SHP77 treated with DMSO at 0.1 percent for 48 hours (cell line): ENCODE data around the gene KIF4B.
"Not testable (repeated sequence)": the region's sequence is repeated elsewhere in the genome, so short reads cannot be mapped to it uniquely, and the experiment has no call there.

Source experiments
- DNase-seq: peaks from one replicate; lab custom pipeline; 2025; lab: John Stamatoyannopoulos, UW

The KIF4B gene

DNA sequence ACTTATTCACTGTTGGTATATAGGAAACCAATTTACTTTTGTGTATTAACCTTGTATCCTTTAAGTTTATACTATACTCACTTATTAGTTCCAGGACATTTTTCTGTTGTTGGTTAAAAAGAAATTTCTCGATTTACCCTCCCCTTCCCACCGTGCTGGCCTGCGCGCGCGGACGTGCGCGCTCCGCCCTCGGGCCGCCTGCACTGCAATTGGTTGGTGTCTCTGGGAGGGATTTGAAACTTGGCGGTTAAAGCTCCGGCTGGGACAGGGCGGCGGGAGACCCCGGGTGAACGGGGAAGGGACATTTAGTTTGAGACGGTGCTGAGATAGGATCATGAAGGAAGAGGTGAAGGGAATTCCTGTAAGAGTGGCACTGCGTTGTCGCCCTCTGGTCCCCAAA is at the start of gene KIF4B:
Gene KIF4B (plus strand): TSS at position 230 of the 400 bp plus-strand sequence. CDS start 105 bp downstream, at position 335.
- DNase-seq, result no peak

DNA sequence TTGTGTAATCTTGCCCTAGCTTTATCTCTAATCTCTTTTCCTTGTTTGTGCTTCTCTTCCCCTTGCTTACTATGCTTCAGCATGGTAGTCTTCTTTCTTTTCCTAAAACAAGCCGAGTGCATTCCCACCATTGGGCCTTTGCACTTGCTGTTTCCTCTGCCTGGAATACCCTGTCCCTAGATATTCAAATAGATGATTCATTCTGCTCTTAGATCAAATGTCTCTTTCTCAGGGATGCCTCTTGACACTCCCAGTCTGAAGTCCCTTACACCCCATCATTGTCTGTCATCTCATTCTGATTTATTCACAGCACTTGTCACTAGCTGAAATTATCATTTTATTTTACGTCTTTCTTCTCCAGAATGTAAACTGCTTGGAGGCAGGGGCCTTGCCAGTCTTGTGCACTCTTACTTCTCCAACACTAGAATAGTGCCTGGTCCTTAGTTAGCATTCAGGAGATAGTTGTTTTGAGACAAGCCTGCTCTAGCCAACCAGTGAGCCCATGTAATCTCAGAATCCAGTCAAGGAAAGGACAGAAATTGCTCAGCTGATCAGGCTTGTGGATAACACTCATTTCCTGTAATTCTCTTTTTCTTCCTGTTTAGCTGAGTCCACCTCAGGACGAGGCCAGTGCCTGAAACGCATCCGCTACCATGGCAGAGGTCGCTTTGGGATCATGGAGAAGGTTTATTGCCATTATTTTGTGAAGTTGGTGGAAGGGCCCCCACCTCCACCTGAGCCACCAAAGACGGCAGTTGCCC is 47.3 kb upstream of the KIF4B start:
- DNase-seq, result no peak

DNA sequence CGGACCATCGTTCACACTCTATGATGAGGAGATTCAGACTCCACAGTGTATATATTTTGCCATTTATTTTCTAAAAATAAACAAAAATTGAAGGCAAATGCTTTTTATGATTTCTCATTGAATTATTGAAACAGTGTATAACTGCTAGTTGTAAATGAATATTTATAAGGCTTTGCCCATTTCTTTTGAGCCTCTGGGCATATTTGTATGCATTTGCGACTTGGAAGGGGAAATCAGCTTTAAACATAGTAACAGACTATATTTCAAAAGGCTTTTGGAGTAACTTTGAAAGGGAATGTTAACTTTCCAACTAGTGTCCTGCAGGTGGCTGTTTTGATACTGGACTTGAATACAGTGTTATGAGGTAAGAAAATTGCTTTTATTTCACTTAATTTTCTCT is 46.7 kb upstream of the KIF4B start:
- no peak for DNase-seq

- DNase-seq, result no peak
Measured at GRCh38 chr5:154967421-154968024, 46.0 kb upstream of the KIF4B start.

- DNase-seq, result no peak
Measured at GRCh38 chr5:154968953-154969352, 44.6 kb upstream of the KIF4B start.

DNA sequence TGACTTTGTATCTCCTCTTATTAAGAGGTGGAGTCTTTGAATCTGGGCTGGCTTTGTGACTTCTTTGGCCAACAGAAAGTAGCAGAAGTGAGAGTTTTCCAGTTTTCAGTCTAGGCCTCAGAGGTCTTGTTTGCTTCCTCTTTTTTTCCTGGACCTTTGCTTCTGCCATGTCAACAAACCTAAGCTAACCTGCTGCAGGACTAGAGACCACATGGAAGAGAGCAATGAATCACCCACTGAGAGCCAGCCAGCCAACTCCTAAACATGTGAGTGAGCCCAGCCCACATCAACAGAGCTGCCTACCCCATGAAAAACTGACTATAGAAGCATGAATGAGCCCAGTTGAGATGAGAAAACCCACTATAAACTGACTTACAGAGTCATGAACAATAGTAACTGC is 42.8 kb upstream of the KIF4B start:
- no peak for DNase-seq

GRCh38 chr5:154971501-154971900 is 42.1 kb upstream of the KIF4B start:
- no peak for DNase-seq

- peak; percentile 11 for DNase-seq
Measured at GRCh38 chr5:154972476-154973080, 41.0 kb upstream of the KIF4B start.

DNA sequence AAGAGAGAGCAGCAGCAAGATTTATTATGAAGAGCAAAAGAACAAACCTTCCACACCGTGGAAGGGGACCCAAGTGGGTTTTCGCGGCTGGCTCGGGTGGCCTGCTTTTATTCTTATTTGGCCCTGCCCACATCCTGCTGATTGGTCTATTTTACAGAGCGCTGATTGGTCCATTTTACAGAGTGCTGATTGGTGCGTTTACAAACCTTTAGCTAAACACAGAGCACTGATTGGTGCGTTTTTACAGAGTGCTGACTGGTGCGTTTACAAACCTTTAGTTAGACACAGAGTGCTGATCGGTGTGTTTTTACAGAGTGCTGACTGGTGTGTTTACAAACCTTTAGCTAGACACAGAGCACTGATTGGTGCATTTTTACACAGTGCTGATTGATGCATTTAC is 37.5 kb upstream of the KIF4B start:
- not testable (repeated sequence) for DNase-seq

DNA sequence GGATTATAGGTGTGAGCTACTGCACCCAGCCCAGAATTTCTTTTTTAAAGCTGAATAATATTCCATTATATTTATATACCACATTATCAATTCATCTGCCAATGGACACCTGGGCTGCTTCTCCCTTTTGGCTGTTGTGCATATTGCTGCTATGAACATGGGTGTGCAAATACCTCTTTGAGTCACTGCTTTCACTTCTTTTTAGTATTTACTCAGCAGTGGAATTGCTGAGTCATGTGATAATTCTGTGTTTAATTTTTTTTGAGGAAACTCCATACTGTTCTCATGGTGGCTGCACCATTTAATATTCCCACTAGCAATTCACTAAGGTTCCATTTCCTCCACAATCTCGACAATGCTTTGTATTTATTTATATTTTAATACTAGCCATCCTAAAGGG is 36.1 kb upstream of the KIF4B start:
- no peak for DNase-seq

- not testable (repeated sequence) for DNase-seq
Measured at GRCh38 chr5:154978294-154978693, 35.3 kb upstream of the KIF4B start.

GRCh38 chr5:154984946-154985516 is 28.5 kb upstream of the KIF4B start:
- no peak for DNase-seq

- no peak for DNase-seq
Measured at GRCh38 chr5:154986151-154986550, 27.4 kb upstream of the KIF4B start.

GRCh38 chr5:154989626-154990025 is 23.9 kb upstream of the KIF4B start:
- no peak for DNase-seq

- no peak for DNase-seq
Measured at GRCh38 chr5:154993461-154993860, 20.1 kb upstream of the KIF4B start.

- no peak for DNase-seq
Measured at GRCh38 chr5:154995679-154996078, 17.9 kb upstream of the KIF4B start.

DNA sequence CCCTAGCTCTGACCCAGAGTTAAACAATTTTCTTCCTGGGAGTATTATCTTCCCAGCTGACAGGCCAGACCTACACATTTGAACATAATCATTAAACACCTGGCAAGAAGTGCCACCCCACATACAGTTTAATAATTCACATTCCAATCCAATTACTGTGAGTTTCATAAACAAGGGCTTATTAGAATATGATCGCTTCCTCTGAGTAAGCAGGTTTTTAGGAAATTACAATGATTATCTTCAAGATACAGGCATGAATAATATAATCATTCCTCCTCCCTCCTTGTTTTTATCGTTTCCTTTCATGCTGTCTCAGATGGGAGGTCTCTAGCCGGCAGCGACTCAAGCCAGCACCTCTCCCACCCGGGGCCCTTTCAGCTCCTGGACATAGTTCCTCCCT is 15.8 kb upstream of the KIF4B start:
- DNase-seq, result no peak

DNA sequence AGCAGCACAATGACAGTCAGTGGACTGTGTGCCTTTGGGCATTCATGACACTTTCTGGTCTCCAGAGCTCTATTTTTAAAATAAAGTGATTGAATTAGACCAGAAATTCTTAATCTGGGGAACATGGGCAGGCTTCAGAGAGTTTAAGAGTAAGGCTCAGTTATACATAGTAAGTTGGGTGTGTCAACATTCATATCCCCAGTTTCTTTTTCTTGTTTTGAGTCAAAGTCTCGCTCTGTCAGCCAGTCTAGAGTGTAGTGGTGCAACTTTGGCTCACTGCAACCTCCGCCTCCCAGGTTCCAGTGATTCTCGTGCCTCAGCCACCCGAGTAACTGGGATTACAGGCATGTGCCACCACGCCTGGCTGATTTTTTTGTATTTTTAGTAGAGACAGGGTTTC is 13.7 kb upstream of the KIF4B start:
- DNase-seq, result no peak

DNA sequence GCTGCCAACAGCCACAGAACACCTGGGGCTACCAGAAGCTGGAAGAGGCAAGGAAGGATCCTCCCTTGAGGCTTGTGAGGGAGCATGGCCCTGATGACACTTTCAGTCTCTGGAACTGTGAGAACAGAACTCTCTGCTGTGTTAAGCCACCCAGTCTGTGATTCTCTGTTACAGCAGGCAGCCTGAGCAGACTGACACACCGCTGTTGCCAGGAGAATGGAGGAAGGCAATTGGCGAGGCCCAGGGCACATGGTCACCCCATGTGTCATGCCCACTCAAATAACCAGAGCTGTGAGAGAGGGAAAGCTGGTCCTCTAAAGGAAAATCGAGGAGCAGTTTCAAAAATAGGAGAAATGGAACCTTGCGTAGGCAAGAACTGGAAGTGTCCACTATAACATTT is 12.0 kb upstream of the KIF4B start:
- no peak for DNase-seq

DNA sequence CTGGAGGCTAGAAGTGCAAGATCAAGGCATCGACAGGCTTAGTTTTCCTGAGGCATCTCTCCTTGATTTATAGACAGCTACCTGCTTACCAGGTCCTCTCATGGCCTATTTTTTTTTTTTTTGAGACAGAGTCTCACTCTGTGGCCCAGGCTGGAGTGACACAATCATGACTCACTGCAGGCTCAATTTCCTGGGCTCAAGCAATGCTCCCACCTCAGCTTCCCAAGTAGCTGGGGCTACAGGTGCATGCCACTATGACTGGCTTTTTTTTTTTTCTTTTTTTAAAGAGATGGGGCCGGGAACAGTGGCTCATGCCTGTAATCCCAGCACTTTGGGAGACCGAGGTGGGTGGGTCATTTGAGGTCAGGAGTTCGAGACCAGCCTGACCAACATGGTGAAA is 10.8 kb upstream of the KIF4B start:
- not testable (repeated sequence) for DNase-seq

DNA sequence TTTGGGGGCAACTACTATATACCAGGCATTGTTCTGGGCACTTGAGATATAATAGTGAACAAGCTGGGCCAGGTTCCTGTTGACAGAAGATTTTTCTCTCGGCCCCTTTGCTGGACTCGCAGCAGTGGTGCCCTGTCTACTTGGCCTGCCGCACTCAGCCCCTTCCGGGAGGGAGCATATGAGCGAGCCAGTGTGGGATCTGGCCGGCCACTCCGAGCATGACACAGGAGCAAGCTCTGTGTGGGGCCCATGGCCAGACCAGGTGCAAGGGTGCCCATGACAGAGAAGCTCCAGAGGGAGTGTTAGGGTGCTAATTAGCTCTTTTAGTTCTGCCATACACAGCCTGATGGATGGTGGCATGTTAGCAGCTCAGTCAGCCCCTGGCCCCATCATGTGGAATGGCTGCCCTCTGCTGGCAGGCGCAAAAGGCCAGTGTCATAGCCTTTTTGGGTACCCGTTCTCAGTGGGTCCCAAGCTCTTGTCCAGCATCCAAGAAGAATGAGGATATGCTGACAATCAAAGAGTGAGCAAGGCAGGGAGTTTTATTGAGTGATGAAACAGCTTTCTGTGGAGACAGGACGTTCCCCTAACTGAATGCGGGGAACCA is 9.3 kb upstream of the KIF4B start:
- no peak for DNase-seq

GRCh38 chr5:155006265-155006664 is 7.3 kb upstream of the KIF4B start:
- not testable (repeated sequence) for DNase-seq

DNA sequence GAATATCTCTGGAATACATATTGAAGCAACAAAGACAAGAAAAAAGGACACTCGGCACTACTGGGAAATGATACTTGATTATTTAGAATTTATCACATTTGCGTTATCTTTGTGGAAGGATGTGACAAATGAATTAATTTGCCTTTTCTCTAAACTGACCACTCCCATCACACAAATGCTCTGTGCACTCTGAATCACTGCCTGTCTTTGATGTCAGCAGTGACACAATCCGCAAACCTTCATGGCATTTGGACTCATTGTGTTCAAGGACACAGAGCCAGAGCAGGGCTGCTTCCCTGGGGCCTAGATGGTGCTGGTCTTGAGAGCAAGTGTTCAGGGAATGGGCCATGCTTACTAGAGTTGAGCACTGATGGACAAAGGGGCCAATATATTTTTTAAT is 4.9 kb upstream of the KIF4B start:
- DNase-seq, result no peak
